NB4 (cell line): ENCODE measurements around the gene FAM50B.

Experiments
- MYC ChIP-seq: IDR thresholded peaks from 2 replicates; pipeline ENCODE4 v1.6.1; 2011; ENCODE audit warnings: low read depth, low read length
- POLR2A ChIP-seq: IDR thresholded peaks from 2 replicates; pipeline ENCODE4 v1.6.1; 2011; ENCODE audit warnings: mild to moderate bottlenecking; ENCODE audit not compliant: insufficient read length; ENCODE audit errors: extremely low read depth
- TF ChIP-seq, protein P1 (sequence below): IDR thresholded peaks from one replicate; pipeline ENCODE4 v1.5.1; 2012; ENCODE audit warnings: low read depth, low read length
- TF ChIP-seq, protein P2 (sequence below): IDR thresholded peaks from 2 replicates; pipeline ENCODE4 v1.6.1; 2011; ENCODE audit warnings: low read depth, low read length

DNA sequence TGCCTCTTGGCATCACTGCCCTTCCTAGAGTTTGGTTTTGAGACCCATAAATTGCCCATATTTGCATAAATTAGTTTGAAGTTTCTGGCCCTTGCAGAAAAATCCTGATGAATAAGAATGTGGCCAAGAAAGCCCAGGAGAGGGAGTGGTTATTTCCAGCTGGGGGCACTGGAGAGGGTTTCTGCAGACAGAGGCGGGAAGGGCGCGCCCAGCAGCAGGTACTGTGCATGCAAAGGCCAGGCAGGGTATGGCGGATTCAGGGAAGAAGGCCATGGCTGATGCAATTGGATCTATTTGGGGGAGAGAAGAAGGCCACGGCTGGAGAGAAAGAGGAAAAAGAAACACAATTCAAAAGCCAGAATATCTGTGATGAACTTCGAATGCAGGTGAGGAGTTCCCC lies 49.5 kb upstream of the FAM50B start:
- TF ChIP-seq, protein P1, sequence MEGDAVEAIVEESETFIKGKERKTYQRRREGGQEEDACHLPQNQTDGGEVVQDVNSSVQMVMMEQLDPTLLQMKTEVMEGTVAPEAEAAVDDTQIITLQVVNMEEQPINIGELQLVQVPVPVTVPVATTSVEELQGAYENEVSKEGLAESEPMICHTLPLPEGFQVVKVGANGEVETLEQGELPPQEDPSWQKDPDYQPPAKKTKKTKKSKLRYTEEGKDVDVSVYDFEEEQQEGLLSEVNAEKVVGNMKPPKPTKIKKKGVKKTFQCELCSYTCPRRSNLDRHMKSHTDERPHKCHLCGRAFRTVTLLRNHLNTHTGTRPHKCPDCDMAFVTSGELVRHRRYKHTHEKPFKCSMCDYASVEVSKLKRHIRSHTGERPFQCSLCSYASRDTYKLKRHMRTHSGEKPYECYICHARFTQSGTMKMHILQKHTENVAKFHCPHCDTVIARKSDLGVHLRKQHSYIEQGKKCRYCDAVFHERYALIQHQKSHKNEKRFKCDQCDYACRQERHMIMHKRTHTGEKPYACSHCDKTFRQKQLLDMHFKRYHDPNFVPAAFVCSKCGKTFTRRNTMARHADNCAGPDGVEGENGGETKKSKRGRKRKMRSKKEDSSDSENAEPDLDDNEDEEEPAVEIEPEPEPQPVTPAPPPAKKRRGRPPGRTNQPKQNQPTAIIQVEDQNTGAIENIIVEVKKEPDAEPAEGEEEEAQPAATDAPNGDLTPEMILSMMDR, result no peak
- no peak for TF ChIP-seq MYC
- no peak for TF ChIP-seq POLR2A
- TF ChIP-seq, protein P2, sequence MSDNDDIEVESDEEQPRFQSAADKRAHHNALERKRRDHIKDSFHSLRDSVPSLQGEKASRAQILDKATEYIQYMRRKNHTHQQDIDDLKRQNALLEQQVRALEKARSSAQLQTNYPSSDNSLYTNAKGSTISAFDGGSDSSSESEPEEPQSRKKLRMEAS, result no peak
